H1 (cell line): ENCODE results near the gene DUS1L. TPM values are rescaled to one million over a fixed set of nuclear protein-coding genes. Genes with fewer than 3 reads are reported as not detected.

Source experiments
- CHD7 ChIP-seq: fragments of 300-600 bp; sonication (generic); IDR thresholded peaks from 2 replicates; pipeline ENCODE4 v1.7.1; 2012; ENCODE audit warnings: low read length, moderate library complexity, mild to moderate bottlenecking, inconsistent platforms; ENCODE audit not compliant: insufficient replicate concordance
- polyA plus RNA-seq, 7 experiments: library from polyadenylated mRNA; depleted of rRNA in 3 of 7; stranded (reverse) in 5 of 7; unstranded in 2 of 7; fragments of >200 nt in 5 of 7; fragments of 200-250 nt in 2 of 7; gene quantifications; 1 replicate in 5 of 7; 2 replicates in 1 of 7; 4 replicates in 1 of 7; pipeline versions ENCODE4 v1.2.1 to v1.2.3, GENCODE V29; 2011 to 2013; ENCODE audit warnings: missing spikeins in 2 of 7, mixed read lengths in 2 of 7
- total RNA-seq: library from RNA; stranded (reverse); fragmentation: NEBNext Ultra II Directional; extraction: Animal tissue kit (Norgen Biotek cat#: 25700); gene quantifications from 2 replicates; pipeline ENCODE4 v1.2.1, GENCODE V29; 2021

Gene DUS1L
- total and polyA plus RNA-seq, 2 of the 8 experiments (the other 6 are each of a cell fraction or from before 2014, with no cell fraction given) = 34.5 to 69.1 TPM

- TF ChIP-seq CHD7 = no peak
Measured at GRCh38 chr17:82078433-82078832, 12.8 kb upstream of the DUS1L start (continued).
